ENCODE data around the gene CEP192.

DNA sequence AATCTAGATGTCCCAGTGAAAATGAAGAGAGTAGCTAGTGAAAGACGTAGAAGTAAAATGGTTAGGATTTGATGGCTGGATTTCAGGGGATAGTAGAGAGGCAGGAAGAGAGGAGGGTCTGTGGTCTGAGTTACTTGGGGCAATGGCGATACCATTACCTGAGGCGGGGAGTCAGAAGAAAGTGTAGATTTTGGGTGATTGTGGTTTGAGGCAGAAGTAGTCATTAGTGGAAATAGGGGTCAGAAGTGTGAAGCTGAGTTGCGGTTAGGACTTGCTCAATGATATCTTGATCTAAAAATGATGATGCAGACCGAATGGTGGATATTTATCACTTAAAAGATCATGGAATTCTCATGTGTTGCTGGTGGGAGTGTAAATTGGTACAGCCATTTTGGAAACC, 41.0 kb downstream of the CEP192 start:
- TF ChIP-seq, protein P1, sequence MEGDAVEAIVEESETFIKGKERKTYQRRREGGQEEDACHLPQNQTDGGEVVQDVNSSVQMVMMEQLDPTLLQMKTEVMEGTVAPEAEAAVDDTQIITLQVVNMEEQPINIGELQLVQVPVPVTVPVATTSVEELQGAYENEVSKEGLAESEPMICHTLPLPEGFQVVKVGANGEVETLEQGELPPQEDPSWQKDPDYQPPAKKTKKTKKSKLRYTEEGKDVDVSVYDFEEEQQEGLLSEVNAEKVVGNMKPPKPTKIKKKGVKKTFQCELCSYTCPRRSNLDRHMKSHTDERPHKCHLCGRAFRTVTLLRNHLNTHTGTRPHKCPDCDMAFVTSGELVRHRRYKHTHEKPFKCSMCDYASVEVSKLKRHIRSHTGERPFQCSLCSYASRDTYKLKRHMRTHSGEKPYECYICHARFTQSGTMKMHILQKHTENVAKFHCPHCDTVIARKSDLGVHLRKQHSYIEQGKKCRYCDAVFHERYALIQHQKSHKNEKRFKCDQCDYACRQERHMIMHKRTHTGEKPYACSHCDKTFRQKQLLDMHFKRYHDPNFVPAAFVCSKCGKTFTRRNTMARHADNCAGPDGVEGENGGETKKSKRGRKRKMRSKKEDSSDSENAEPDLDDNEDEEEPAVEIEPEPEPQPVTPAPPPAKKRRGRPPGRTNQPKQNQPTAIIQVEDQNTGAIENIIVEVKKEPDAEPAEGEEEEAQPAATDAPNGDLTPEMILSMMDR (IDR thresholded peaks at IDR 0.05 in 8 of 11, conservative IDR thresholded peaks at IDR 0.05 in 3 of 11), result no peak
- no peak for TF ChIP-seq POLR2A (IDR thresholded peaks at IDR 0.05)

All from spleen (tissue), 7 donors.